AG09319 (cell line): ENCODE results near the gene SIRPB2.

Experiments
- DNase-seq: peaks from one replicate; pipeline ENCODE4 v3.0.0-alpha.2; 2010; ENCODE audit warnings: low read depth; ENCODE audit errors: extremely low read depth
- TF ChIP-seq, protein P1 (sequence below): IDR thresholded peaks from 2 replicates; pipeline ENCODE4 v1.5.1; 2011; ENCODE audit warnings: low read depth, mild to moderate bottlenecking, inconsistent platforms, low read length, moderate library complexity

SIRPB2 gene

DNA sequence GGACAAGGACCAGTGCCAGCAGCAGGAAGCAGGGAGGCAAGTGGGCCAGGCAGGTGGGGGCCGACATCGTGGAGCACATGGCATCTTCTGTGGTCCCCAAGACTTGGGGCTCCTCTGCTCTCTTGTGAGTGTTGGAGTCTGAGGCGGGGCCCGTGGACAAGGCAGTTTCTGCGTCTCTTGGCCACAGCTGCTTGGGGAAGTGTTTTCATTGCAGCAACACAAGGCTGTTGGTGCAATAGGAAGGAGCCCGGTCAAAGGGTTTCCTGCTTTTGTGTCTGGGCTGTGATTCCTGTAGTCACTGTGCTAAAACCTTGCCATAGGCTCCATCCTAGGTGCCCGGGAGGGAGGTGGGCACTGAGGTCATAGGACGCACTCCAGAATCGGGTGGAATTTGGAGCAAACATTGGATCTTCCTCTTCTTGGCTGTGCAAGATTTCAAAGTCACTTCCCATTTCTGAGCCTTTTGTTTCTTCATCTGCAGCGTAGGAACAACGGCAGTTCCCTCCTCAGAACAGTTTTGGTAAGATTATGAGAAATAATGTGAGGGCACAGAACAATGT lies at the start of gene SIRPB2:
TSS of gene SIRPB2 (minus strand) at position 140 of the 560 bp plus-strand sequence. CDS start at position 79, 61 bp downstream.
- DNase-seq, result no peak

DNA sequence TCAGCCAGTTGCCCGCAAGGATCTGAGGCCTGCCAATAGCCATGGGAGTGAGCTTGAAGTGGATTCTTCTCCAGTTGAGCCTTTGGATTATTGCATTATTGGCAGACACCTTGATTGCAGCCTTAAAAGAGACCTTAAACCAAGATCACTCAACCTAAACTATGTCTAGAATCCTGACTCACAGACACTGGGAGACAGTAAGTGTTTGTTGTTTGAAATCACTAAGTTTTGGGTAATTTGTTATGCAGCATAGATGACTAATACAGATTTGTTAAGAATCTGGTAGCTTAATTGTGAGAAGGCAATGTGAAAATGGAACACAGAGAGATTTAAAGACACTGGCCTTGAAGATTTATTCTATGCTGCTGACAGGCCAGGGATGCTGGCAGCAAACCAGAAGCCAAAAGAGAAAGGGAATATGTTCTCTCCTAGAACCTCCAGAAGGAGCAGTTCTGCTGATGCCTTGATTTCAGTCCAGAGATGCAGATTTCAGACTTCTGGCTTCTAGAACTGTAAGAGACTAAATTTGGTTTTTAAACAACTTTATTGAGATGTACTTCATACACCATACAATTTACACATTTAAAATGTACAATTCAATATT lies 48.7 kb upstream of the SIRPB2 start:
- TF ChIP-seq, protein P1, sequence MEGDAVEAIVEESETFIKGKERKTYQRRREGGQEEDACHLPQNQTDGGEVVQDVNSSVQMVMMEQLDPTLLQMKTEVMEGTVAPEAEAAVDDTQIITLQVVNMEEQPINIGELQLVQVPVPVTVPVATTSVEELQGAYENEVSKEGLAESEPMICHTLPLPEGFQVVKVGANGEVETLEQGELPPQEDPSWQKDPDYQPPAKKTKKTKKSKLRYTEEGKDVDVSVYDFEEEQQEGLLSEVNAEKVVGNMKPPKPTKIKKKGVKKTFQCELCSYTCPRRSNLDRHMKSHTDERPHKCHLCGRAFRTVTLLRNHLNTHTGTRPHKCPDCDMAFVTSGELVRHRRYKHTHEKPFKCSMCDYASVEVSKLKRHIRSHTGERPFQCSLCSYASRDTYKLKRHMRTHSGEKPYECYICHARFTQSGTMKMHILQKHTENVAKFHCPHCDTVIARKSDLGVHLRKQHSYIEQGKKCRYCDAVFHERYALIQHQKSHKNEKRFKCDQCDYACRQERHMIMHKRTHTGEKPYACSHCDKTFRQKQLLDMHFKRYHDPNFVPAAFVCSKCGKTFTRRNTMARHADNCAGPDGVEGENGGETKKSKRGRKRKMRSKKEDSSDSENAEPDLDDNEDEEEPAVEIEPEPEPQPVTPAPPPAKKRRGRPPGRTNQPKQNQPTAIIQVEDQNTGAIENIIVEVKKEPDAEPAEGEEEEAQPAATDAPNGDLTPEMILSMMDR, result no peak
- no peak for DNase-seq

More for the DNA sequence above, at the start of gene SIRPB2:
- TF ChIP-seq, protein P1, result no peak

DNA sequence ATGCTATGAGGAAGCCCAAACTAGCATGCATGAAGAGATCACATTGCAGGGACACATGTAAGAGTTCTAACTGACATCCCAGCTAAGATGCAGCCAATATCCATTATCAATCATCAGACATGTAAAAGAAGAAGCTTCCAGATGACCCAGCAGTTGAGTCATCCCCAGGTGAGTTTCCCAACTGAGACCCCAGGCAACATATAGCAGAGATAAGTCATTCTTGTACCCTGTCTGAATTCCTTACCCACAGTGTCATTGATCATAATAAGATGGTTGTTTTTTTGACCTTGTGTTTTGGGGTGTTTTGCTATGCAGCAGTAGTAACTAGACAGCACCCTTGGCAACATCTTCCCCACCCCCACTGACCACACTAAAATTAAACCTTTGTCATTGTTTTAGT lies 47.4 kb upstream of the SIRPB2 start:
- TF ChIP-seq, protein P1, result no peak
- no peak for DNase-seq

DNA sequence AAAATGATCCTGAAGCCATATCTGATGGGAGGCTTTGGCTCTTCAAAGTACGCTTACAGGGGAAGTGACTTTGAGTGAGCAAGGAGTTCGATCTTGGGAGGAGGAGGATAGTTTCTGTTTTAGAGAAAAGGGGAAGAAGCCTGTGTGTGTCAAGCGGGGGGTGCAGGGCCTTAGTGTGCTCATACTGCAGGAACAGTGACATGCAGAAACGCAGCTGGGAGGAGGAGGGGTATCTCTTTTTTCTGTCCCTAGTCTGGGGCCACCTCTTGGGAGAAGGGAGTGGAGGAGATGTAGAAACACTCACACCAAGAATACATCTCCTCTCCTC lies 46.5 kb upstream of the SIRPB2 start:
- no peak for DNase-seq
- TF ChIP-seq, protein P1, result no peak

DNA sequence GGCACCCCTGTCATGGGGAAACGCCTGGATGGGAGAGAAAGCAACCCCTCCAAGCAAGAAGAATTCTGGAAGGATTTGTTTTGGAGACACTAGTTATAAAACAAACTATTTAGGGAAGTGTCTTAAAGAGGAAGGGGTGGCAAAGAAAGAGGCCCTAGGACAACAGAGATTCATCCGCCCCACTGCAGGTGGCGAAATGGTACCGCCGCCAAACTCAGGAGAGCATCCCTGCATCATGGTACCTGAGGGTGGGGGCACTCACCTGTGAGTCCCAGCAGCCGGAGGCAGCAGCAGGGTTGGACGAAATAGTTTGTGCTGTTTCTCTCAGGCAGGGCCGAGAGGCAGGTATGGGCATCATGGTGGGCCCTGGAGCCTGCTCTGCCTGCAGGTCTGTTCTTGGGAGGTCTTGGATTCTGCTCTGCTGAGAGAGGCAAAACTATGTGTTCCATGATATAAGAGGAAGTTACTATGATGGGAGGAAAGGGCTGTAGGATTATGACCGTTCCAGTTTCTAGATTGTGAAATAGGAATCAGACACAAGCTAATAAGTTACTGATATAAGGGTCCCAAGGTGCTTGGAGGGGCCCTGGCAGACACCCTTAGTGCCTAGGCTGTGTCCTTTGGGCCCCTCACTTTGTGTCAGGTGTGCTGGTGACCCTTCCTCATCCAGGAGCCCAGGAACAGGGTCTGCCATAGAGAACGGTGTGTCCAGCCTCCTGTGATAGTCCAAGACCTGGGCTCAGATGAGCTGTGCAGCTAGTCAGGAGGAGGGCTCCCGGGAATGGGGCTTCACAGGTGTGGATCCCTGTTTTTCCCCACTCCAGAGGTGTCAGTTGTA lies 45.9 kb upstream of the SIRPB2 start:
- DNase-seq, result no peak
- TF ChIP-seq, protein P1, result no peak

DNA sequence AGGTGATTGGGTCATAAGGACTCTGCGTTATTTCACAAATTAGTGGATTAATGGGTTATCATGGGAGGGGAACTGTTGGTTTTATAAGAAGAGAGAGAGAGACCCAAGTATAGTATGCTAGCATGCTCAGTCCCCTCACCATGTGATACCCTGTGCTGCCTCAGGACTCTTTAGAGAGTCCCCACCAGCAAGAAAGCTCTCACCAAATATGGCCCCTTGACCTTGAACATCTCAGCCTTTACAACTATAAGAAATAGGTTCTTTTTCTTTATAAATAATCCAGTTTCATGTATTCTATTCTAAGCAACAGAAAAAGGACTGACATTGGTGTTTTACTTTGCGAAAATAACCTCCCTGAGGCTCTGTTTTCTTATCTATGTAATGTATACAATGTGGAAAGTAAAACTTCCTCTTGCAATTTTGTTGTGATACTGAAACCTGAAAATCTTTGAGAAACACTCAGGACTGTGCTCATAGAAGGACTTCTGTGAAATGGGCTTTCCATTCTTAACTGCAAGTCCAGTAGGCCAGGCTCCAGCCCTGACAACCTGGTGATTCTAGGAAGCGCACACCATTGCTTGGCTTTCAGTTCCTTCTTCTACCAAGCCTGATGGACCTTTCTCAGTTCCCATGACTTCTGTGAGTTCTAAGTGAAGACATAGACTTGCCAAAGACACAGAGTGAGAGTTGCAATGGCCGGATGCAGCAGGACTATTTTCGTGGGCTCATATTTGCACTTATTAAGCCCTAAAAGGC lies 44.4 kb upstream of the SIRPB2 start:
- TF ChIP-seq, protein P1, result no peak
- DNase-seq, result no peak
